Inflammatory macrophage treated with lipopolysaccharide for 1 hour (primary cell): ENCODE results near the gene CACNA1E.

Source experiments
- DNase-seq, 2 donors: peaks; one replicate each; pipeline ENCODE4 v3.0.0-alpha.2; 2020 to 2022

Gene CACNA1E

DNA sequence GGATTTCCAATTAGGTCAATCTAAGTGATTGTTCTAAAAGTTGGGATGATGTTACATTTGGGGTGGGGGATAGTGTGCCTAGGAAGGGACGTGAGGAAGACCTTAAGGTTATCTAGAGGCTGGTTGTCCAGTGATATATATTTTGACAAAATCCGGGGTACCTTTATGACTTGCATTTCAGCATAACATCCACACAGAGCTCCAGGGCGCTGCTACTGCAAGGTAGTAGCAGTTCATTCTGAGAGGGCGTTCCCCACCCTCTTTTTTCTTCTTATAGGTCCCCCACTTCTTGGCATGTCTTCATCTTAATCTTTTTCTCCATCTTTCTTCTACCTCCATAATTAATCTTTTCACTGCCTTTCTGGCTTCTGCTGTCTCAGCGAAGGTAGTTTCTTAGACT is 161.9 kb downstream of the CACNA1E start:
- DNase-seq: no peak

DNA sequence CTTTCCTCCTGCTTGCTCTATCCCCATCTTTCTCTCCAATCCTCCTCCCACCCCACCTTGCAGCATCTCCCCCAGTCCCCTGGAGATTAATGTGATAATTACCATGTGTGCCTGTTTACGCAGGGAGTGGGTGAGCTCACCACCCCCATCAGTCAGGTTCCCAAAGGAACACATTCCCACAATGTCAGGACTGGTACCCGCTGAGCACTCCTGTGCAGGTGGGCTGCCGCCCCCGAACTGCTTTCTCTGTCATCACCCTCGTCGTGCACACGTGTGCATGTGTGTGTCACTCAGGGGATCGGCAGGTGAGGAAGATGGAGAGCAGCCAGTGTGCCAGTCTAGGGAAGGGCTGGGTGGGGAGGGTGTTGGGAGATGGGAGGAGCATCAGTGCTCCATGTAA is 163.4 kb downstream of the CACNA1E start:
- DNase-seq: no peak

DNA sequence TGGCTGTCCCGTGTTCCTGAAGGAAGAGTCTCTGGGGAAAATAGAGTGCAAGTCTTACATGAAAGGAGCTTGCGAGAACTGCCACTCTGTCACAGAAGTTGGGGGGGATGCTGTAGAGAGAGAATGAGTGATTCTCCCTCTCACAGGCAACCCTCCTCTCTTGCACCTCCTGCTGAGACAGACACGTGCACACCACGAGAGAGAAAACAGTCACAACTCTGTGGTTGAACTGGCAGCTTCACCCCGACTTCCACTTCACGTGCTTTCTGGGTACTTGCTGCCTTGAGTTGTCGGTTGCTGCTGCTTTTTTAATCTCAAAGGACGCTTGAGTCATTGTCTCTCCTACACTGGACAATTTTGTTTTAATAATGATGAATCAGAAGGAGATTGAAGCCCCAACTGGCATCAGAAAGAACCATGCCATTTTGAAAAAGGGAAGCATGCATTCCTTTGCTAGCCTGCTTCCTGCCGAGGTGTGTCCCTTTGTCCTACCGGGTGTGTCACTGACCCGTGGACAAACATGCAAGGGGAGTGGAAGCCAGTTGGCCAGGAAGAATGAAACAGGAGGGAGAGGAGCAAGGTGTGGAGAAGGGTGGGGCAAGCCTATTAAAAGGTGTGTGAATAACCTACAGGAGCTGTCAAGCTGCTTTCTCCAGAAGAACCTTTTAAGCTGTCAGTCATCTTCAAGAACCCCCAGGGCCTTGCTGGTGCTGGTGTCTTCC is 164.2 kb downstream of the CACNA1E start:
- no peak for DNase-seq

DNA sequence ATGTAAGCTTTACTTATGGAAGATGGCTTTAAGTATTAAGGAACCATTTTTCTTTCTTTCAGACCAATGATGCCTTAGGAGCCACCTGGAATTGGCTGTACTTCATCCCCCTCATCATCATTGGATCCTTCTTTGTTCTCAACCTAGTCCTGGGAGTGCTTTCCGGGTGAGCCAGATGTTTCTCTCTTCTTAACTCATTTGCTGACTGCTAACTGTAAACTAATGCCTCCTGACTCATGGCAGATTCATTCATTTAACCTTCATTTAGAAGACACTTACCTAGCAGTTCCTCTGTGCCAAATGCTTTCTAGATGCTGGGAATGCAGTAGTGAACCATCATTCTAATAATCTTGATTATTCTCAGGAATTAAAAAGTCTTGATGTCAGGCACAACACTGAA is 168.0 kb downstream of the CACNA1E start:
- no peak for DNase-seq

DNA sequence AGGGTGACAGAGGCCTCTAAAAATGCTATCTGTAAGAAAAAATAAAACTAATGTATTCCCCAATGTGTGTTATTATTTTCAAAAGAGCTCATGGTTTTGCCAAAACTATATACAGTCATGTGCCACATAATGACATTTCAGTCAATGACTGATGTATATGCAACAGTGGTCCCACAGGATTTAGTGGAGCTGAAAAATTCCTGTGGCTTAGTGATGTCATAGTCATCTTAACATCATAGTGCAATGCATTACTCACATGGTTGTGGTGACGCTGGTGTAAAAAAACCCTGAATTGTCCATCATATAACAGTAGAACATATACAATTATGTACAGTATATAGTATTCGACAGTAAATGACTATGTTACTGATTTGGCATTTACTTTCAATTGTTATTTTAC is 172.4 kb downstream of the CACNA1E start:
- no peak for DNase-seq

DNA sequence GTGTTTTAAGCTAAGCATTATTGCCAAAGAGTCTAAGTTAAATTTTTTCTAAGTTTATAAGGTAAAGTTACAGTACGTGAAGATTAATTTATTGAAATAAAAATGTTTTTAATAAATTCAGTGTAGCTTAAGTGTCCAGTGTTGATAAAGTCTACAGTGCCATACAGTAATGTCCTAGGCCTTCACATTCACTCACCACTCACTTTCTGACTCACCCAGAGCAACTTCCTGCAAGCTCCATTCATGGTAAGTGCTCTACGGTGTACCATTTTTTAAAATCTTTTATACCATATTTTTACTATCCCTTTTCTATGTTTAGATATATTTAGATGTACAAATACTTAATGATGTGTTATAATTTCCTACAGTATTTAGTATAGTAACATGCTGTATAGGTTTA is 173.2 kb downstream of the CACNA1E start:
- no peak for DNase-seq

DNA sequence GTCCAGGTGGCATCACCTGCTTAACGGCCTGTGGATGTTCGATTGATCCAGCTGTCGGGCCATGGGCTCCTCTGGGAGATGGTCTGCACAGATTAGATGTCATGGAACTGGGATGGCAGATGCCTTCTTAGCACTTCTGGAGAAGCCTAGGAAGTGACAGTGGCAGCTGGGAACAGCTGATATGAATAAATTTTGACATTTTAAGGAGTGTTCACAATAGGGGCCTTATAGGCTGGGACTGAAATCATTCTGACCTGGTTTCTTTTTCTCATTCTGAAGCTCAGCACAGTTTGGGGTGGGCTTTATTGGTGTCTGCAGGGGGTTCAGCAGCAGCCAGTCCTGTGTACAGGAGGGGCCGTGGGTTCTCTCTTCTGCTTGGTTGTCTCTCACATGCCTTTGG is 175.3 kb downstream of the CACNA1E start:
- no peak for DNase-seq

DNA sequence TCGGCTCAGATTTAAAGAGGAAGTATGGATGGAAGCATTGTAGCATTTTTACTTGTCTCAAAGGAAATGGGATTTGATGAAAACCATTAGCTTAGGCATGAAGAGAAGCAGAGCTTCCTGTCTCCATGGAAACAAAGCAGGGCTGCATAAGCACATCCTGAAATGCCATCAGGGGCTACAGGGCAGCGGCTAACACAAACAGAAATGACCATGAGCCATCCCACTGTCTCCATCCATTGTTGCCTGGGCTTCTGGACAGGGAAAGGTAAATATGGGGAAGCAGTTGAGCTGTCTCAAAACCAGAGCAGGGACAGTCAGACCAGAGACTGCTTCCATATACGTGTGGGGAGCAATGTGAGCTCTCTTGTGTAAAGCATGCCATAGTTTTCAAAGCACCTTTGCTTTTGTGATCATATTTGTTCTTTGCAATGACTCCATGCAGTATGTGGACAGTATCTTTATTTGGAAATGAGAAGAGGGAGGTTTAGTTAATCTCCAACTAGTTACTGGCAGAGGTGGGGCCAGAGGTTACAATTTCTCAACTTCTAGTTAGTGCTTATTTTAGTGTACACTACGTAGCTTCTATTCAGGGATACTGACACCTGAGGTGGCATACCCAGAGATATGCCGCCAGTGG is 176.1 kb downstream of the CACNA1E start:
- DNase-seq: no peak

DNA sequence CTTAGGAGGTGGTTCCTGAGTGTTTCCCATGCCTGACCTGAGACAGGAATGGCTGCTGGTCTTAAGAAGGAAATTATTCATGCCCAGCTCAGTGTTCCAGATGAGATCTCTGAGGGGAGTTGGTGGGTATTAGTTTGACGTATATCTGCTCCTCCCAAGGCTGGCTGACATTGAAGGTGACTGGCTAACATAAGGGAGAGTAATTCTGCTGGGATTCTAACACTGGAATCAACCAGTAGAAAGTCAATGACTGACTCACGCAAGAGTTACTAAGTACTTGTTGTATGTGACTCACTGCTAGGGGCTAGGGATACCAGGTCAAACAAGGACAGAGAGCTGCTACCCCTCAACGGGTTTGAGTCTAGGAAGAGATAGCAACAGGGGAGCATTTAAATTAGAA is 177.3 kb downstream of the CACNA1E start:
- DNase-seq: no peak

DNA sequence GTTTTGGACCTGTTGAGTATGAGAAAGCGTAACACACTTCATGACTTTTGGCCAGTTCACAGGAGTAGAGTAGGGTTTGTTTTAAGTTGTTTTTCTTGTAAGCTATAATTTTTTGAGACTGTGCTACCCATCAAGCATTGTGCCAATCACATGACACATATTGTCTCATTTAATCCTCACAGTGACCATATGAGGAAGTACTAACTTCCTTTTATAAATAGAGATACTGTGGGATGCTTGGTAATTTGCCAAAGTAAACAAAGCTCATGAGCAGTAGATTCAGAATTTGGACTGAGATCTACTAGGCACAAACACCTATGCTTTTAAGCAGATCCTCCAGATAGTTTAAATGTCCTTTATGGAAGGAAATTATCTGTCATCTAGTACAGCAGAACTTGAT is 178.3 kb downstream of the CACNA1E start:
- no peak for DNase-seq

DNA sequence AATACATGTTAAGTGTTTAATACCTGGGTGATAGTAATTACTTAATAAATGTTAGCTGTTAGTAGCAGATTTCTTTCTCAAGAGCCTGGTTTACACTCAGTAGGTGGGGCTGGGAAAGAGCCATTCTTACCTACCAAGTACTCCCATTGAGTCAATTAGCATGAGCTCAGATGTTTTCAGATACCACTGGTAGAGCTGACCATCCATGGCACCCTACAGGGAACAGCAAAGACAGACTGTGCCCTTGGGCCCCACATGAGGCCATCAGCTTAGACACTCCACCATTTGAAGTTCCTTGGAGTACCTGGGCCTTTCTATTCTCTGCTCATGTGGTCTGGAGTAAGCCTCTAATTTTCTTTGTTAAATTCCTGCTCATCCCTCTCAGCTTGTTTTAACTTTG is 179.3 kb downstream of the CACNA1E start:
- DNase-seq: no peak

DNA sequence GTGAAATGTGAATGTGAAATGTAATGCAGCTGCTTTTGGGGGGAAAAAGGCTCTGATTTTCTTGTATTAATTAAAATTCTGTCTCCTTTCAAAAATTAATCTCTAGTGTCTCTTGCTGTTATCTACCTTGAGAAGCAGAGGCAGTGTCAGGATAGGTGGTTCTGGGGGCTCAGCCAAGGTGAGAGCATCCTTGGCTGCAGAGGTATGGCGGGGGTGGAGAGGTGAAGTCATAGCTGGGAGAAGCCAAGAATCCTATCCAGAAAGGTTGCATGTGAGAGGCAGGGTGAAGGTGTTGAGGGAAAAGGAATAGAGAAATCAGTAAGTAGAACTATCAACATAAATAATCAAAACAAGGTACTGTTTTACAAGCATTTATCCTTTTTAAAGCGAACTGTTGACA is 181.2 kb downstream of the CACNA1E start:
- no peak for DNase-seq

DNA sequence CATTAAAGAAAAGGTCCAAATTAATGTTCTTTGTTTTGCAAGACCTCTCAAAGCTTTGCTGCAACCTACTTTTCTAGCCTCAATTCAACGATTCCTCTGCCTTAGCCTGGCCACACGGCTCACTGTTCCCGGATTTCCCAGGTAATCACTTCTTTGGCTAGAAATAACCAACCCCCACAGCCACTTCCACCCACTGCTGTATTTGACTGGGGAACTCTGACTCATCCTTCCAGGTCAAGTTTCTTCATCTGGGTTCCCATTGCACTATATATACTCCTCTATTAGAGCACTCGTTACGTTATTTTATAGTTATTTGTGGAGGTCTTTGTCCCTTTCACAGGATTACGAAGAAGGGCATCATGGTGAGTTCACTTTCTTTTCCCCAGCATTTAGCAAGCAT is 185.9 kb downstream of the CACNA1E start:
- no peak for DNase-seq

DNA sequence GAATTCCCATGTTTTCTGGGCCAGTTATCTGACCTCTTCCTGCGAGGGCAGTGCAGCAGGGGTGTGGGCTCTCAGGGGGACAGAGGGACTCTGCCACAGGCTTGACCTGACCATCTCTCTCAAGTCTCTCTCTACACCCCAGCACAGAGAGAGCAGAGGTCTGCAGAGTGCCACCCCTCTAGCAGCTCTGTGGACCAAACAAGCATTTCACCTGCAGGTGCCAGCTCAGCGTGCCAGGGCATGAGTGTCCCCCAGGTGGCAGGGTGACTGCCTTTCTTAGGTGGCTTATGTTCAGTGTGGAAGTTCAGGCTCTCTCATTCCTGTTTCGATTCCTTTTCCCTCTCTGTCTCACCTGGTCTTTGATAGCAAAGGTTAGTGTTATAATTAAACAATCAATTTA is 191.3 kb downstream of the CACNA1E start:
- no peak for DNase-seq

DNA sequence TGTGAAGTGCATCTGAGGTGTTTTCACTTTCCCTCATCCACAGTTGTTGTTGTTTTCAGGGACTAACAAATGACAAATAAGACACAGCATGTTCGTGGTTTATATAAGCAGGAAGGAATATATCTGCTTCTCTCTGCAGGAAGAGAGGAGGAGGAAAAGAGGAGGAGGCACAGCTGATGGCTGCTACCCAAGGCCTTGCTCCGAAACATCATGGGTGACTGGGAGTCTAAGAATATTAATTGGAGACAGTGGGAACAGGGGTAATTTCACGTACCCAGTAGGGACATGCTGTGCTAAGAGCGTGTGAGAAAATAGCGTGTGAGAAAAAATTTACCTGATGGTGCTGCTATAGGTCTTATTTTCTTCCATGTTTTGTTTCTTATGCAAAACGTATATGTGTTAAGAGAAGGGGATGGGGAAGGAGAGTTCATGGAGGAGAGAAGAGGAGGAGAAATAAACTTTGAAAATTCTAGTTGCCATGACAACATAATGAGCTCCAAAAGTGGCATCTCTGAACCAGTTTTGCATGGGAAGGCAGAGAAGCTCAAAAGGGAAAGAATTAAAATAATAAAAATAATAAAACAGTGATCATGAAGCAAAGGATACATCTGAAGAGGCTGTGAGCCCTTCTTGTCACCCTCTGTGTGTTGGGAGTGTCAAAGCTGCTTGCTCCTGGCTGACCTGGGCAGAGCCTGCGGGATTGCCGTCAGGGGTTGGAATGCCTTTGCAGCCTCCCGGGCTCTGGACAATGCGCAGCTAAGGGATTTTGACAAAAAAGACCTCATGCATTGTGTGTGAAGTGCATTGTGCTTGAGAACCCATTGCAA is 192.0 kb downstream of the CACNA1E start:
- DNase-seq: no peak

DNA sequence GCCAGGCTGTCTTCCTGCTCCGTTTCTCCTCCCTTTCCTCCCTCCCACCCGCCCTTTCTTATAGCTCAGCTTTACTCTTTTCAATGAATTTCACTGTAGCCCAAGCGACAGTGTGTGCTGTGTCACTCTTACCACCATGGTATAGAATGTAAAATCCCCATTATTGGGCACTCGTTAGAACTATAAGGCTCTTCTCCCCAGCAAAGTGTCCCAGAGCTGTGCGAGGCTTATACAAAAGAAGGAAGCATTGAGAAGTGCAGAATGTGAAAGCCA is 192.5 kb downstream of the CACNA1E start:
- DNase-seq: no peak

DNA sequence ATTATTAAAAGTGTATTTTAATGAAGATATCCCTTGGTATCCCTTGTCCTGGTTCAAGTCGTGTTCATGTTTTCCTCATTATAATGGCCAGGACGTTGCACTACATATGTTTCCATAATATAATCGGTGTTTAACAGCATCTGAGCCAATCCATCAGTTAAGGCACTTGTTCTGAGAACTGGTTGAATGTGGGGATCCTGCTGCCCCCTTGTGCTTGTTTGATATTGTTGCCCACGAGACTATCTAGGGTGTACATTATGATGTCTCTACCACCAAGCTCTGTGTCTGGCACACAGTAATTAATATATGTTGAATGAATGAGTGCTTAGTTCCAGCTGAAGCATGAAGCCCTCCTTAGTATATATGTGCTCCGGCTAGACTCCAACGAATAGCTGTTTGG is 193.0 kb downstream of the CACNA1E start:
- DNase-seq: peak in 1 of 2 donors; percentile 12

DNA sequence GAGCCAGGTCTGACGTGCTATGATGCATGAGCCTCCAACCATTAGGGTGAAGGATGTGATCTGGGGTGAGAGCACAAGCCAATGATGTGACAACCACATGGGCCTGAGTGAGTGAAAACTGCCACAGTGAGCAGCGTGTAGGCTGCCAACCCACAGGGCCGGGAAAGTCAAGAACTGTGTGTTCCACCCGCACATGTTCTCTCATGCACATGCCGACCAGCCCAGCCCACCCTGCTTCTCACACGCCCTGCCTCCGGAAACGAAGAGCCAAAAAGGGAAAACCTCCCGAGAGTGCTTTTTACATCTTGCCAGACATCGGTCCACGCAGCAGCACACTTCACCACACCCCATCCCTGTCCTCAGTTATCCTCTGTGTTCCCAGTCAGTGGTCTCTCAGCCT is 197.0 kb downstream of the CACNA1E start:
- no peak for DNase-seq

DNA sequence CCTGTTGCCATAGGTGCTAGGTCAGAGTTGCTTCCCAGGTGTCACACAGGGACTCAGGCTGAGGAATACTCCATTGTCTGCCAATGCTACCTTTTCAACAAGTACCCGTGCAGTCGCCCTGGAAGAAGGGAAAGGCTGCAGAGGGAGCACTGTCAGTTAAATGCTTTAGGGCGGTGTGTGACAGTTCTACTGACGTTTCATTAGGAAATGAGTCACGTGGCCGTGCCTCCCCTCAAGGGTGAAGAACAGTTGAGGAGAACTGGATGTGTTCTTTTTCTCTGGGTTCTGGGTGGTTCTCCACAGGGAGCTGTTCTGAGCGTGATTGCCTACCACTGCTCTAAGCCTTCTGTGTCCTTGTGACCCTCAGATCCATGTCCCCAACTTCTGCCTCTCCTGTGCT is 197.6 kb downstream of the CACNA1E start:
- DNase-seq: no peak

DNA sequence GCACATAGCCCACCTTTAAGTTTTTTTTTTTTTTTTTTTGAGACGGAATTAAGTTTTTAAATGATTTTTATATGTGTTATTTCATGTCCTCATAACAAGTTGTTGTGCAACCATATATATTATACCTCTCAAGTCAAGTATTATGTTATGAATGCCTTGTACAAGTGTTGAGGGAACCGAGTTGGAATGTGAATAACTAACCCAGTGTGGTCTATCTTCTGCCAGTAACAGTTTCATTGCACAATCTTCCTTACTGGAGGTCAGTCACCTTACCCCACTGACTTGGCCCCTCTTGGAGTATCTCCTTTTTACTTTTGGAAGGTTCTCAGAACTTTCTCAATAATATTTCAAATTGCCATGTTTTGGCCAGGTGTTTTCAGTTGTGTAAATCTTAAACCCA is 201.9 kb downstream of the CACNA1E start:
- no peak for DNase-seq

DNA sequence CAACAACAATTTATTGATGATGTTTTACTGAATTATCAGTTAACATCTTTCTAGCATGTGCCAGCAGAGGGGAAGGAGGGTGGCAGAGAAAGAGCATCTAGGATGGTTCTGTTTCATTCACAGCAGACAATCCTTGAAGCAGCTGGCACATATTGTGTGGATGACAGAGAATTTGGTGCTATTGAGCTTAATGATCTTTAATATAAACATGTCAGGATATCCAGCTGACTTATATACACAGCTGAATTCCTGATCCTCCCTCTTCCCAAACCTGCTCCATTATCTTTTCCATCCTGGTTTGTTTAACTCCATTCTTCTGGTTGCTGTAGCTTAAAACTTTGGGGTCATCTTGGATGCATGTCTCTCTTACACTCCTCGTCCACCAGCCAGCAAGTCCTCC is 218.6 kb downstream of the CACNA1E start:
- no peak for DNase-seq

DNA sequence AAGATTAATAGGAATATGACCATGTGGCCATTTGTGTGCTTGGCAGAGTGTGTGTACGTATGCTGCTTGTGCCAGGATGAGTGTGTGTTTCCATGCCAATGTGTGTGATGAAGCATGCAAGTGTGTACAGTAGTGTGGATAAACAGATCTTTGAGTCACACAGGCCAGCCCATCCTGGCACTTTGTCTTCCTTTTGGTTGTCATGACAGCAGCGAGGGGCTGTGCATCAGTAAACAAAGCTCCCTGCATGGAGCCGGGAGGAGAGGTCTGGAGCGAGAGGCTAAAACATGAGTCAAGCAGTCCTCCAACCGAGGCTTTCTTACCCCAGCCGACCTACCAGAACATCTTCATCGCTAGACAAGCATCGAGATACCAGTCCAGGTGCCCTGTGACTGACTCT is 221.2 kb downstream of the CACNA1E start:
- no peak for DNase-seq

DNA sequence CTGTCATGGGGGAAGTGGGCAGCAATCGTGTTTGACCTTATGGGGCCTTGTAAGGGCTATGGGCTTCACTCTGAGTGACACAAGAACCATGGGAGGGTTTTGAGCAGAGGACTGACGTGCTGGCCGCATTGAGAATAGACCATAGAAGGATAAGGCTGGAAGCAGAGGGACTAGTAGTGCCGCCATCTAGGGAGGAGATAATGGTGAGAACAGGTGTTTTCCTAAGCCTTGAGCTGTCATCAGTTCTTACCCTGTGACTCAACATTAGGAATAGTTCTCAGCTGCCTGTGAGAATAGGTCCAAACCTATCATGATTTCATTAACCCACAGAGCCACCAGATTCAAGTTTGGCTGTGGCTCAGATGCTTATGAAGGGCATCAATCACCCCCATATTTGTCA is 228.5 kb downstream of the CACNA1E start:
- no peak for DNase-seq

DNA sequence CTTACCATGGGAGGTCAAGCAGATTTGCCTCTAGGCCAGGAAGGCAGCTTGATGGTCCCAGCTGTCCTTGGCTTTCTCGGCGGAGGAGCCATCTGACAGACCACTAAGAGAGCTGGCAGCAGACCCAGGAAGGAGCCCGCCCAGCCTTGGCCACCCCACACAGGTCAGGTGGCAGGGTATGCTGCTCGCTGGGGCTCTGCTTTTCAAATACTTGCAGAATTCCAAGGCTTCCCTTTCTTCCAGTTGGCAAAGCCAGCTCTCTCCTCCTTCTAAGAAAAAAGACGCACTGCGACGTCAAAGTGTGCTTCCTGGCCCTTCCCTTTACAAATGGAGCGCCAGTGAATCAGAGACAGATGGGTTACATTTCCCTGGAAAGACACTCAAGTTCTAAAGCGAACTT is 229.4 kb downstream of the CACNA1E start:
- no peak for DNase-seq

DNA sequence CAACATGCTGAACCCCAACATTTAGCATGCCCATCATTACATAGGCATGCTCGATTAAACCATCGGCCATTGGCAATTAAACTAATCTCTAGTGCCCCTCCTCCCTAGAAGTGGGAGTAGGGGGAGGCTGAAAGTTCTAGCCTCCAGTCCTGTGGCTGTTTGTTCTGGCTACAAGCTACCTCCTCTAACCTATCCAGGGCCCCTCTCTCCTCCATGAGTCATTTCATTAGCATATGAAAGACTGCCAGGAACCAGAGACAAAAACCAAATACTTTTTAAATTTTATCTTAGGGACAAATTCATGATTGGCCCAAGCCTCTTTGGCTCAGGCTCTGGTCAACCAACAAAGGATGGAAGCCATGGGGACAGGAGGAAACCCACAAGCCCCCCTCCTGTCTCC is 231.1 kb downstream of the CACNA1E start:
- no peak for DNase-seq
